T-helper 1 cell treated with Interleukin-12 subunit alpha and Interleukin-12 subunit beta and Interleukin-4 antibody, amounts not matched to agents 30 μg/mL and 1 μg/mL, for 36 hours (primary cell): ENCODE data around the gene DMBX1.

Experiments used
- H3K27ac Mint-ChIP-seq: one replicate; pipeline ENCODE4 v1.8.0; 2021; ENCODE audit warnings: mild to moderate bottlenecking, mixed read lengths
- H3K27me3 Mint-ChIP-seq: one replicate; pipeline ENCODE4 v1.8.0; 2021; ENCODE audit warnings: low read depth, mixed read lengths
- H3K36me3 Mint-ChIP-seq: one replicate; pipeline ENCODE4 v1.8.0; 2021; ENCODE audit warnings: low read depth, mixed read lengths
- H3K4me1 Mint-ChIP-seq: one replicate; pipeline ENCODE4 v1.8.0; 2021; ENCODE audit warnings: low read depth, mixed read lengths
- H3K4me3 Mint-ChIP-seq: one replicate; pipeline ENCODE4 v1.8.0; 2021; ENCODE audit warnings: mild to moderate bottlenecking, moderate library complexity, mixed read lengths
- H3K9me3 Mint-ChIP-seq: one replicate; pipeline ENCODE4 v1.8.0; 2021; ENCODE audit warnings: mixed read lengths

DMBX1 gene

DNA sequence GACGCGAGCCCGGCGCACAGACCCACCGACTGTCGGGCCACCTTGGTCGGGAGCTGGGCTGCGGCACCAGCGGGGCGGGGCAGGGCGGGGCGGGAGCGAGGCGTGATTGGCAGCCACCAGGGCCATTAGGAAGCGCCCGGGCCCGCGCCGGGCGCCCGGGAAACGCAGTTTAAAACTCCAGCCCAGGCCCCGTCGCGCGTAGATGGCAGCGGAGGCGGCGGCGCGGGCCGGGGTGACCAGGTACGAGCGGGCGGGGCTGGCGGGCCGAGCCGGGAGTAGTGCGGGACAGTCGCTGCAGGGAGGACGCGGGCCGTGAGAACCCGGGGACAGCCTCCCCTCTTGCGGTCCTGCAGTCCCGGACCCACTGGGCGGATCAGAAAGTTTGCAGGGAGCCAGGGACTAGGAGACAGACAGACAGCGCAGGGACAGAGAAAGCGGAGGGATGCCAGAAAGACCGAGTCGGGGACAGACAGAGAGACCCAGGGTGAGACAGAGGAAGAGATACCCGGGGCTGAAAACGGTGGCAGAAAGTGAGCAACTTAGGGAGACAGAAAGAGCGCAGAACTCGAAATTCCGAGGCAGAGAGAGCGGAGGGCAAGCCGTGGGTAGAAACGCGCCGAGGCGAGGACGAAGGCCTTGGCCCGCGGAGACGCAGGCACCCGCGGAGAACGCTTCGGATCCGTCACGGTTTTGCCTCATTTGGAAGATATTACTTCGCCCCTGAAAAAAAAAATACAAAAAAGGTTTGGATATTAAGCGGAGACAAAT lies at the start of gene DMBX1:
Gene DMBX1, plus strand, starts transcription at position 199 of the 768 bp plus-strand sequence. CDS start 17,175 bp downstream, outside the sequence.
- no peaks in the 10 kb centered on the region for H3K9me3 Mint-ChIP-seq
- H3K27me3 Mint-ChIP-seq, result peaks cover 93% of the 10 kb centered on the region
- peaks cover 12% of the 10 kb centered on the region for H3K4me1 Mint-ChIP-seq
- H3K36me3 Mint-ChIP-seq, result peaks cover 3% of the 10 kb centered on the region
- H3K27ac Mint-ChIP-seq, result peak within 1 kb of the TSS; percentile 62
- peak within 1 kb of the TSS; percentile 82 for H3K4me3 Mint-ChIP-seq

DNA sequence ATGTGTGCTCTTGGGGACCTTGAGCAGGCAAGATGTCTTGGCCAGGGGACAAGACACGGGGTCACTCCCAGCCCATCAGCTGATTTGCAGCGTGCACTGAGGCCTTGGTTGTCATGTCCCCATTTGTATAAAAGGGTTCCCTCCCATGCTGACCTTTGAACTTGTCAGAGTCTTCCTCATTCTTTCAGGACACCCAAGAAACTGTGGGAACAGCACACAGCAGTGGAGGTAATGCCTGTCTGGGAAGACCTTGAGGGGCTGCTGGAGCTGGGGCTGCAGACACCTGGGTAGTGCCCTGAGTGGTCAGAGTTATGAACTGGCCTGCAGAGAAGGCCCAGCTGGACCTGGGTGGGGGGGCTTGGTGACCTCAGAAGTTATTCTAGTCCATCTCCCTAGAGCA lies 49.2 kb upstream of the DMBX1 start:
- Mint-ChIP-seq H3K4me3 (no peak overlapping the region), H3K4me1 (peaks cover 7% of the 10 kb centered on the region), H3K36me3 (no peaks in the 10 kb centered on the region), H3K27ac (no peak overlapping the region), H3K27me3 (peaks cover 20% of the 10 kb centered on the region), H3K9me3 (no peaks in the 10 kb centered on the region)

- Mint-ChIP-seq H3K9me3 (no peaks in the 10 kb centered on the region), H3K27me3 (peaks cover 41% of the 10 kb centered on the region), H3K4me3 (peak overlapping the region; percentile 84), H3K36me3 (no peaks in the 10 kb centered on the region), H3K27ac (peak overlapping the region; percentile 18), H3K4me1 (peaks cover 10% of the 10 kb centered on the region)
These were observed 47.1 kb upstream of the DMBX1 start for GRCh38 chr1:46442317-46443161.

GRCh38 chr1:46444466-46444865 lies 45.2 kb upstream of the DMBX1 start:
- H3K36me3 Mint-ChIP-seq, result no peaks in the 10 kb centered on the region
- H3K27me3 Mint-ChIP-seq, result peaks cover 59% of the 10 kb centered on the region
- H3K27ac Mint-ChIP-seq, result no peak overlapping the region
- no peak overlapping the region for H3K4me3 Mint-ChIP-seq
- H3K9me3 Mint-ChIP-seq, result no peaks in the 10 kb centered on the region
- H3K4me1 Mint-ChIP-seq, result peaks cover 13% of the 10 kb centered on the region

GRCh38 chr1:46445773-46446256 lies 43.8 kb upstream of the DMBX1 start:
- Mint-ChIP-seq H3K4me3 (no peak overlapping the region), H3K4me1 (peaks cover 14% of the 10 kb centered on the region), H3K9me3 (no peaks in the 10 kb centered on the region), H3K27me3 (peaks cover 72% of the 10 kb centered on the region), H3K27ac (no peak overlapping the region), H3K36me3 (no peaks in the 10 kb centered on the region)

DNA sequence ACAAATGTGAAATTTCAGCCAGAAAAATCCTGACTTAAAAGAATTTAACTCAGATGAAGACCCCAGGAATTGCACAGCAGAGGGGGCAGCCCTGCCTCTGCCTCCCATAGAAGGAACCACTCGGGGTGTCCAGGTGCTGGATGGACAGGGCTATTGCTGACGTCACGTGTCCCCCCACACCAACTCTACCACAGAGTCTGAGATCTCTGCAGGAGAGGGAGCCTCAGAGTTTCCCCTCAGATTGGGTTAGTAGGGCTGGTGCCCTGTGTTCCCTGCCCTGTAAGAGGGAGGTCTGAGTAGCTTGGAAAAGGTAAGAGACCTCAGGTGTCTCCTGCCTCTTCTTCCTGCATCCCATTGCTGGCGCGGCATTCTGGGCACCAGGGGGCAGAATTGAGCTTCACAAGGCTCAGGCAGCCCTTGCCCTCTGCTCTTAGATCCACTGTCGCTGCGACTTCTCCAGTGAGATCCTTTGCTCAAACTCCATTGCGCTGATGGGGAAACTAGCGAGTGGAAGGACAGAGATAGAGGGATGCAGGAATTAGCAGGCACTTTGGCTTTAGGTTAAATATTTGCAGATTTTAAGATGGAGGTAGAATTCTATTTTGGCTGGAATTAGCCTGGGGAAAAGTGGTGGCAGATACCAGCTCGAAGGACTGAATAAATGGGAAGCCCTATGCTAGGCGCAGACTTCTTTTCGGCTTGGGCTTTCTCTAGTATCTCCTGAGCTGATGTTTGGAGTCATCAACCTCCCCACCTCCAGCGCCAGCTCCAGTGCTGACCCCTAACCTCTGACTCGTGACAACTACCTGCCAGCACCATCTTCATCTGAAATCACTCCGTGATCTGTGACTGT lies 42.8 kb upstream of the DMBX1 start:
- H3K27ac Mint-ChIP-seq, result no peak overlapping the region
- H3K4me1 Mint-ChIP-seq, result peaks cover 14% of the 10 kb centered on the region
- no peak overlapping the region for H3K4me3 Mint-ChIP-seq
- peaks cover 82% of the 10 kb centered on the region for H3K27me3 Mint-ChIP-seq
- H3K36me3 Mint-ChIP-seq, result no peaks in the 10 kb centered on the region
- no peaks in the 10 kb centered on the region for H3K9me3 Mint-ChIP-seq

- Mint-ChIP-seq H3K27ac (no peak overlapping the region), H3K36me3 (no peaks in the 10 kb centered on the region), H3K9me3 (no peaks in the 10 kb centered on the region), H3K4me3 (no peak overlapping the region), H3K27me3 (peaks cover 79% of the 10 kb centered on the region), H3K4me1 (peaks cover 9% of the 10 kb centered on the region)
These were observed 42.0 kb upstream of the DMBX1 start for GRCh38 chr1:46447499-46448108.

- Mint-ChIP-seq H3K36me3 (no peaks in the 10 kb centered on the region), H3K4me3 (no peak overlapping the region), H3K4me1 (peaks cover 7% of the 10 kb centered on the region), H3K9me3 (no peaks in the 10 kb centered on the region), H3K27ac (no peak overlapping the region), H3K27me3 (peaks cover 82% of the 10 kb centered on the region)
These were observed 41.3 kb upstream of the DMBX1 start for GRCh38 chr1:46448109-46448911.

- Mint-ChIP-seq H3K4me1 (peaks cover 7% of the 10 kb centered on the region), H3K27me3 (peaks cover 83% of the 10 kb centered on the region), H3K4me3 (no peak overlapping the region), H3K9me3 (no peaks in the 10 kb centered on the region), H3K36me3 (no peaks in the 10 kb centered on the region), H3K27ac (no peak overlapping the region)
These were observed 40.1 kb upstream of the DMBX1 start for GRCh38 chr1:46449223-46450159.

DNA sequence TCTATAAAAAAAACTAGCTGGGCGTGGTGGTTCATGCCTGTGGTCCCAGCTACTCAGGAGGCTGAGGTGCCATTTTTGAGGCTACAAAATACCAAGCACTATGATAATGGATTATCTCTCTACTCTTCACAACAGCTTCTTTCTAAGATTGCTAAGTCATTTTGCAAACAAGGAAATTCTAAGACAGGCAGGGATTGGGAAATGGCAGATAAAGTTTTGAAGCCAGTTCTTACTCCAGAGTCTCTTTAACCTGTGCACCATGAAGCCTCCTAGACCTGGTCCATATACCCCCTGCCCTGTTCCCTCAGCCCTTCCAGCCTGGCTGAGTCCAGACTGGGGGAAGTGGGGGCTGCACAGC lies 39.5 kb upstream of the DMBX1 start:
- Mint-ChIP-seq H3K36me3 (no peaks in the 10 kb centered on the region), H3K4me1 (peaks cover 7% of the 10 kb centered on the region), H3K9me3 (no peaks in the 10 kb centered on the region), H3K27ac (no peak overlapping the region), H3K27me3 (peaks cover 79% of the 10 kb centered on the region), H3K4me3 (no peak overlapping the region)

DNA sequence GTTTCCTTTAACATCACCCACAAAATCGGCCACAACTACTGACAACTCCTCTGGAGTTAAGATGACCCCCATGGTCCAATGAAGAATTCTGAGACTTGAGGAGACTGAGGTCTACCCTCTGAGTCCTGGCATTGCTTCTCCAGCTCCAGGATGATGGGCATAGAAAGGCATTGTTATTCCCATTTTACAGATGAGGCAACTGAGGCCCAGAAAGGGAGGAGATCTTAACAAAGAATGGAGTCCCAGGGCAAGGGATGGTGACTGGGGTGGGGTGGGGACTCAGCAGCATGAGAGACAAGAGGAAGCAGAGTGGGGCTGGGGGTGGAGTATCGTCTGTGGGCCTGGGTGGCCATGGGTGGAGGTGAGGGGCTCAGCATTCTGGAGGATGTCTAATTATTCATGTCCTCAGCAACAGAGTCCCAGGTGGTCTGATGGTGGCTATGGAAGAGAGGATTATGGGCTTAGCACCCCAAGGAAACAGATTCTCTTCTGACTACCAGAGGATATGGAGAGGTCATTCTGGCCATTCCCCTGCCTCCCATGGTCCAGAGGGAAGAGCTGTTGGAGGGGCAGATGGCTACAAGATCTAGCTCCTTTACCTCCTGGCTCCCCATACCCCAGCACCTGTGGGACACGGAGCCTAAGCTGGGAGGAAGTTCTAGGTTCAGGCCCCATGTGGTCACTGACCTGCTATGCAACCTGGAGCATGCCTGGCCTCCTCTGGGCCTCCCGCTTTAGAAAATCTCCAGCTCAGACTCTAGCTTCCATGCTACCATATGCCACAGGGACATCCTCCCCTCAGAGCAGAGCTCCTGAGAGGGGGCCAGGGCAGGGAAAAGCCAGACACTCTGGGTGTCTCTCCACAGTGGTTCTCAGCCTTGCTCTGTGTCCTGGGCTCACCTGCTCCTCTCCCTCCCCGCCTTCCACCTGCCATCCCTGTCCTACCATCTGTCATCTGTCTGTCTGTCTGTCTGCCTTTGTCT lies 37.4 kb upstream of the DMBX1 start:
- Mint-ChIP-seq H3K9me3 (no peaks in the 10 kb centered on the region), H3K36me3 (no peaks in the 10 kb centered on the region), H3K27ac (no peak overlapping the region), H3K4me3 (no peak overlapping the region), H3K27me3 (peaks cover 62% of the 10 kb centered on the region), H3K4me1 (peaks cover 4% of the 10 kb centered on the region)

GRCh38 chr1:46452931-46453325 lies 36.7 kb upstream of the DMBX1 start:
- Mint-ChIP-seq H3K4me3 (no peak overlapping the region), H3K36me3 (no peaks in the 10 kb centered on the region), H3K27me3 (peaks cover 55% of the 10 kb centered on the region), H3K4me1 (peaks cover 4% of the 10 kb centered on the region), H3K27ac (no peak overlapping the region), H3K9me3 (no peaks in the 10 kb centered on the region)
